CD4-positive, CD25-positive, alpha-beta regulatory T cell (primary cell): ENCODE data around the gene MAOA. TPM values are rescaled to one million over a fixed set of nuclear protein-coding genes. Genes with fewer than 3 reads are reported as not detected.
A peak's percentile ranks its signal among the peaks of the same experiment; 100 is the strongest.

Source experiments
- ATAC-seq, 2 donors: fragments of 150-1000 bp; cut with Tn5 transposase; one replicate each; pipeline ENCODE4 v1.10.0; 2021; ENCODE audit warnings: low read depth in 2 of 2, moderate number of reproducible peaks in 2 of 2, moderate library complexity in 1 of 2
- DNase-seq, 3 donors: peaks; one replicate each; pipeline versions ENCODE4 v3.0.0 to v3.0.0-alpha.2; 2012 to 2022; ENCODE audit warnings: mixed read lengths in 1 of 3
- H3K27ac ChIP-seq: one replicate; pipeline ENCODE4 v1.7.0; 2013; ENCODE audit warnings: mild to moderate bottlenecking, low read length; ENCODE audit not compliant: insufficient read depth, poor library complexity, severe bottlenecking
- H3K27me3 ChIP-seq: one replicate; pipeline ENCODE4 v1.7.0; 2013; ENCODE audit warnings: low read length; ENCODE audit not compliant: control insufficient read depth, insufficient read depth
- H3K36me3 ChIP-seq: one replicate; pipeline ENCODE4 v1.7.0; 2013; ENCODE audit warnings: mild to moderate bottlenecking, low read length, moderate library complexity; ENCODE audit not compliant: control insufficient read depth, insufficient read depth
- H3K4me1 ChIP-seq: 2 replicates; pipeline ENCODE4 v1.7.0; 2013; ENCODE audit warnings: mild to moderate bottlenecking, low read length; ENCODE audit not compliant: insufficient read depth, control insufficient read depth, poor library complexity, severe bottlenecking
- H3K4me3 ChIP-seq: one replicate; pipeline ENCODE4 v1.7.0; 2013; ENCODE audit warnings: low read depth, mild to moderate bottlenecking, low read length, moderate library complexity
- H3K9me3 ChIP-seq, 2 experiments: 1 replicate in 1 of 2; 2 replicates in 1 of 2; pipeline ENCODE4 v1.7.0; 2013; ENCODE audit warnings: low read length in 2 of 2, mild to moderate bottlenecking in 1 of 2, moderate library complexity in 1 of 2; ENCODE audit not compliant: control insufficient read depth in 2 of 2
- H3K27ac Mint-ChIP-seq, 3 donors: one replicate each; pipeline ENCODE4 v1.8.0; 2020 to 2022; ENCODE audit warnings: mild to moderate bottlenecking in 3 of 3, mixed read lengths in 3 of 3, moderate library complexity in 2 of 3
- H3K27me3 Mint-ChIP-seq: one replicate; pipeline ENCODE4 v1.8.0; 2022; ENCODE audit warnings: mild to moderate bottlenecking, mixed read lengths
- H3K36me3 Mint-ChIP-seq: one replicate; pipeline ENCODE4 v1.8.0; 2020; ENCODE audit warnings: mixed read lengths
- H3K4me1 Mint-ChIP-seq, 4 donors: one replicate each; pipeline ENCODE4 v1.8.0; 2020 to 2022; ENCODE audit warnings: mixed read lengths in 4 of 4, mild to moderate bottlenecking in 1 of 4
- H3K4me3 Mint-ChIP-seq, 4 donors: one replicate each; pipeline ENCODE4 v1.8.0; 2020 to 2022; ENCODE audit warnings: mild to moderate bottlenecking in 4 of 4, mixed read lengths in 4 of 4, moderate library complexity in 3 of 4
- H3K9me3 Mint-ChIP-seq, 7 donors: one replicate each; pipeline ENCODE4 v1.8.0; 2020 to 2022; ENCODE audit warnings: mixed read lengths in 7 of 7, mild to moderate bottlenecking in 3 of 7, moderate library complexity in 2 of 7
- polyA plus RNA-seq, 4 donors: library from polyadenylated mRNA; unstranded; fragments of 300-500 nt; fragmentation: Illumina TruSeq; gene quantifications; one replicate each; pipeline ENCODE4 v1.2.3, GENCODE V29; 2021
- total RNA-seq: library from RNA; stranded (reverse); gene quantifications from one replicate; pipeline ENCODE4 v1.2.3, GENCODE V29; 2022

Gene MAOA
- total and polyA plus RNA-seq, 5 donors from 2014 or later = 0.03 to 4.8 TPM; not detected in 3

GRCh38 chrX:43644124-43644701 lies 11.9 kb upstream of the MAOA start:
- no peaks in the 10 kb centered on the region for H3K4me1 ChIP-seq
- Mint-ChIP-seq H3K27ac (no peak overlapping the region), H3K27me3 (peaks cover 19% of the 10 kb centered on the region), H3K9me3 (peaks cover 0 to 5% (median 0%) of the 10 kb centered on the region in 7 donors), H3K36me3 (no peaks in the 10 kb centered on the region), H3K4me3 (no peak overlapping the region), H3K4me1 (no peaks in the 10 kb centered on the region)
- H3K27me3 ChIP-seq = peaks cover 3% of the 10 kb centered on the region
- H3K9me3 ChIP-seq = no peaks in the 10 kb centered on the region
- DNase-seq (no peak), ATAC-seq (no peak)
- H3K36me3 ChIP-seq = no peaks in the 10 kb centered on the region
- H3K27ac ChIP-seq = no peak overlapping the region
- no peak overlapping the region for H3K4me3 ChIP-seq

- H3K36me3 Mint-ChIP-seq = no peaks in the 10 kb centered on the region
- H3K27ac ChIP-seq = no peak overlapping the region
- H3K9me3 ChIP-seq = no peaks in the 10 kb centered on the region
- no peak overlapping the region for H3K4me3 ChIP-seq
- no peaks in the 10 kb centered on the region for H3K36me3 ChIP-seq
- no peaks in the 10 kb centered on the region for H3K4me1 Mint-ChIP-seq
- peaks cover 3% of the 10 kb centered on the region for H3K27me3 ChIP-seq
- no peaks in the 10 kb centered on the region for H3K4me1 ChIP-seq
- H3K4me3 Mint-ChIP-seq = no peak overlapping the region
- H3K27ac Mint-ChIP-seq = no peak overlapping the region
- no peak for DNase-seq
- peaks cover 0 to 5% (median 0%) of the 10 kb centered on the region in 7 donors for H3K9me3 Mint-ChIP-seq
- H3K27me3 Mint-ChIP-seq = peaks cover 12% of the 10 kb centered on the region
- ATAC-seq = no peak
Observed at GRCh38 chrX:43646800-43647199, 9.3 kb upstream of the MAOA start.

- H3K4me1 Mint-ChIP-seq = peaks cover 0 to 10% (median 5%) of the 10 kb centered on the region in 4 donors
- no peaks in the 10 kb centered on the region for H3K36me3 Mint-ChIP-seq
- peaks cover 0 to 5% (median 0%) of the 10 kb centered on the region in 7 donors for H3K9me3 Mint-ChIP-seq
- H3K27ac Mint-ChIP-seq = peak overlapping the region; percentile 84 to 99 (median 93)
- peak overlapping the region; percentile 86 to 91 (median 88) for H3K4me3 Mint-ChIP-seq
- Histone ChIP-seq H3K27ac (peak overlapping the region; percentile 67), H3K27me3 (peaks cover 4% of the 10 kb centered on the region), H3K4me1 (peaks cover 10% of the 10 kb centered on the region), H3K36me3 (no peaks in the 10 kb centered on the region), H3K9me3 (no peaks in the 10 kb centered on the region), H3K4me3 (peak overlapping the region; percentile 65)
- peak; percentile 92 for ATAC-seq
- peaks cover 12% of the 10 kb centered on the region for H3K27me3 Mint-ChIP-seq
- peak; percentile 75 to 90 (median 87) for DNase-seq
Observed at GRCh38 chrX:43654431-43655150, 1.5 kb upstream of the MAOA start.

- Mint-ChIP-seq H3K9me3 (peaks cover 0 to 5% (median 0%) of the 10 kb centered on the region in 7 donors), H3K4me1 (peaks cover 0 to 10% (median 5%) of the 10 kb centered on the region in 4 donors), H3K4me3 (peak overlapping the region; percentile 88 to 91 (median 90)), H3K27me3 (peaks cover 12% of the 10 kb centered on the region), H3K27ac (peak overlapping the region in 1 of 3 donors; percentile 52), H3K36me3 (no peaks in the 10 kb centered on the region)
- DNase-seq = peak in 2 of 3 donors; percentile 32 to 51
- no peaks in the 10 kb centered on the region for H3K9me3 ChIP-seq
- no peak for ATAC-seq
- peak overlapping the region; percentile 66 for H3K4me3 ChIP-seq
- H3K4me1 ChIP-seq = peaks cover 10% of the 10 kb centered on the region
- peaks cover 4% of the 10 kb centered on the region for H3K27me3 ChIP-seq
- no peak overlapping the region for H3K27ac ChIP-seq
- no peaks in the 10 kb centered on the region for H3K36me3 ChIP-seq
Observed at GRCh38 chrX:43655151-43656004, 721 bp upstream of the MAOA start.

GRCh38 chrX:43657671-43658070 lies 1.6 kb downstream of the MAOA start:
- Histone ChIP-seq H3K27me3 (peaks cover 10% of the 10 kb centered on the region), H3K36me3 (no peaks in the 10 kb centered on the region), H3K27ac (no peak overlapping the region), H3K4me1 (peaks cover 10% of the 10 kb centered on the region), H3K9me3 (no peaks in the 10 kb centered on the region), H3K4me3 (no peak overlapping the region)
- peaks cover 10% of the 10 kb centered on the region for H3K27me3 Mint-ChIP-seq
- peaks cover 0 to 10% (median 5%) of the 10 kb centered on the region in 4 donors for H3K4me1 Mint-ChIP-seq
- no peak overlapping the region for H3K4me3 Mint-ChIP-seq
- peaks cover 0 to 5% (median 0%) of the 10 kb centered on the region in 7 donors for H3K9me3 Mint-ChIP-seq
- no peak for DNase-seq
- H3K36me3 Mint-ChIP-seq = no peaks in the 10 kb centered on the region
- no peak for ATAC-seq
- H3K27ac Mint-ChIP-seq = no peak overlapping the region

- no peaks in the 10 kb centered on the region for H3K4me1 ChIP-seq
- H3K4me3 ChIP-seq = no peak overlapping the region
- Mint-ChIP-seq H3K27ac (no peak overlapping the region), H3K27me3 (peaks cover 12% of the 10 kb centered on the region), H3K4me3 (no peak overlapping the region), H3K36me3 (no peaks in the 10 kb centered on the region), H3K9me3 (peaks cover 0 to 2% (median 0%) of the 10 kb centered on the region in 7 donors), H3K4me1 (peaks cover 0 to 4% (median 1%) of the 10 kb centered on the region in 4 donors)
- ATAC-seq = no peak
- H3K36me3 ChIP-seq = no peaks in the 10 kb centered on the region
- no peaks in the 10 kb centered on the region for H3K9me3 ChIP-seq
- H3K27me3 ChIP-seq = peaks cover 6% of the 10 kb centered on the region
- no peak overlapping the region for H3K27ac ChIP-seq
- DNase-seq = no peak
Observed at GRCh38 chrX:43661521-43662240, 5.6 kb downstream of the MAOA start.

- Mint-ChIP-seq H3K36me3 (no peaks in the 10 kb centered on the region), H3K4me1 (peaks cover 0 to 4% (median 2%) of the 10 kb centered on the region in 4 donors)
- no peak overlapping the region for H3K27ac ChIP-seq
Observed at GRCh38 chrX:43663173-43663572, 7.1 kb downstream of the MAOA start.

More at GRCh38 chrX:43663173-43663572, 7.1 kb downstream of the MAOA start:
- Histone ChIP-seq H3K36me3 (no peaks in the 10 kb centered on the region), H3K4me1 (no peaks in the 10 kb centered on the region), H3K9me3 (no peaks in the 10 kb centered on the region), H3K4me3 (no peak overlapping the region), H3K27me3 (peaks cover 10% of the 10 kb centered on the region)
- H3K27me3 Mint-ChIP-seq = peaks cover 22% of the 10 kb centered on the region
- no peak for ATAC-seq
- DNase-seq = no peak
- H3K27ac Mint-ChIP-seq = peak overlapping the region in 1 of 3 donors; percentile 29
- peaks cover 0 to 2% (median 0%) of the 10 kb centered on the region in 7 donors for H3K9me3 Mint-ChIP-seq
- H3K4me3 Mint-ChIP-seq = no peak overlapping the region
